Stimulated activated CD8-positive, alpha-beta memory T cell treated with anti-CD3 and anti-CD28 coated beads, Interleukin-7, amount 100 ng/mL, for 48 hours (primary cell): ENCODE data around the gene SPP1.
"Not testable (repeated sequence)": the region's sequence is repeated elsewhere in the genome, so short reads cannot be mapped to it uniquely, and the experiment has no call there.

ENCODE experiments used
- DNase-seq, 2 donors: peaks; one replicate each; pipeline ENCODE4 v3.0.0-alpha.2; 2020; ENCODE audit warnings: low read depth in 1 of 2; ENCODE audit errors: extremely low read depth in 1 of 2

The SPP1 gene

GRCh38 chr4:87975466-87975865, at the start of gene SPP1:
TSS of gene SPP1 (plus strand) at chr4:87975714. CDS start at chr4:87976896, 1,182 bp downstream.
- no peak for DNase-seq

GRCh38 chr4:87926554-87927098, 48.9 kb upstream of the SPP1 start:
- DNase-seq: no peak

GRCh38 chr4:87930629-87931028, 44.9 kb upstream of the SPP1 start:
- DNase-seq: no peak

- no peak for DNase-seq
Observed at GRCh38 chr4:87931932-87932331, 43.6 kb upstream of the SPP1 start.

- no peak for DNase-seq
Observed at GRCh38 chr4:87932718-87933141, 42.8 kb upstream of the SPP1 start.

- DNase-seq: no peak
Observed at GRCh38 chr4:87933337-87933736, 42.2 kb upstream of the SPP1 start.

GRCh38 chr4:87934157-87934704, 41.3 kb upstream of the SPP1 start:
- DNase-seq: no peak

- DNase-seq: no peak
Observed at GRCh38 chr4:87934973-87935372, 40.5 kb upstream of the SPP1 start.

GRCh38 chr4:87935954-87936353, 39.6 kb upstream of the SPP1 start:
- not testable (repeated sequence) for DNase-seq

- no peak for DNase-seq
Observed at GRCh38 chr4:87937523-87937922, 38.0 kb upstream of the SPP1 start.

- DNase-seq: no peak
Observed at GRCh38 chr4:87938746-87939145, 36.8 kb upstream of the SPP1 start.

GRCh38 chr4:87939978-87940690, 35.4 kb upstream of the SPP1 start:
- no peak for DNase-seq

GRCh38 chr4:87940809-87941208, 34.7 kb upstream of the SPP1 start:
- not testable (repeated sequence) for DNase-seq

- DNase-seq: no peak
Observed at GRCh38 chr4:87941537-87942392, 33.7 kb upstream of the SPP1 start.

- DNase-seq: no peak
Observed at GRCh38 chr4:87943660-87944149, 31.8 kb upstream of the SPP1 start.

GRCh38 chr4:87944967-87945366, 30.5 kb upstream of the SPP1 start:
- DNase-seq: no peak

- no peak for DNase-seq
Observed at GRCh38 chr4:87946766-87947165, 28.7 kb upstream of the SPP1 start.

- DNase-seq: no peak
Observed at GRCh38 chr4:87947381-87948160, 27.9 kb upstream of the SPP1 start.

GRCh38 chr4:87949961-87950360, 25.6 kb upstream of the SPP1 start:
- DNase-seq: no peak

GRCh38 chr4:87950493-87950892, 25.0 kb upstream of the SPP1 start:
- DNase-seq: no peak
